Retina (tissue), 1 donor: ENCODE measurements around the gene RPL38.

Experiments
- DNase-seq: peaks from one replicate; pipeline ENCODE4 v3.0.0-alpha.2; 2016

The RPL38 gene

DNA sequence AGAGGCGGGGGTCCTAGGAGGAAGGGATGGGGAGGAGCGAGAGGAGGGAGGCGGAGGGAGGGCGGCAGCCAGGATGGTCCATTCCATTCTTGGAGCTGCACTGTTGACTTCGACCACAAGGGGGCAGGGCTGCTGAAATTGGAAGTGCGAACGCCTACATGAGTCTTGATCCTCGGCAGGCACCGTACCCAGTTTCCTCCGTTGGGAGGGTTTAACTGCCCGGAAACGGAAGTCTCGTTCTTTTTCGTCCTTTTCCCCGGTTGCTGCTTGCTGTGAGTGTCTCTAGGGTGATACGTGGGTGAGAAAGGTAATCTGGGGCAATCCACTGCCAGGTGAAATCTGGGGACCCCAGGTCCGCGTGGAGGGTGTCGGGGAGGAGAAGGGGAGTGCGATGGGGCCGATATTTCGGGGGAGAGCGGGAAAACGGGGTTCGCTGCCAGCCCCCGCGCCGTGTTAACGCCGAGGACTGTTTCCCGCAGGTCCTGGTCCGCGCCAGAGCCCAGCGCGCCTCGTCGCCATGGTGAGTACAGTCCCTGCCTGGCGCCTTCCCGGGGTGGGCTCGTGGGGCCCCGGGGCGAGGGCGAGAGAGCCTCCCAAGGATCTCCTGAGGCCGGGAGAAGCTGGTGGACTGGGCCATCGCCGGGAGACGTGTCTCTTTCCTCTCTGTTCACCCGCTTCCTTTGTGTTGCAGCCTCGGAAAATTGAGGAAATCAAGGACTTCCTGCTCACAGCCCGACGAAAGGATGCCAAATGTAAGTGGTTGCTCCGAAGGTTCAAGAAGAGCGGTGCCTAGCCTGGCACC, at the start of gene RPL38:
TSS of gene RPL38 (plus strand) at position 240 of the 802 bp plus-strand sequence. CDS start at position 518, 278 bp downstream.
- DNase-seq: peak; percentile 95

DNA sequence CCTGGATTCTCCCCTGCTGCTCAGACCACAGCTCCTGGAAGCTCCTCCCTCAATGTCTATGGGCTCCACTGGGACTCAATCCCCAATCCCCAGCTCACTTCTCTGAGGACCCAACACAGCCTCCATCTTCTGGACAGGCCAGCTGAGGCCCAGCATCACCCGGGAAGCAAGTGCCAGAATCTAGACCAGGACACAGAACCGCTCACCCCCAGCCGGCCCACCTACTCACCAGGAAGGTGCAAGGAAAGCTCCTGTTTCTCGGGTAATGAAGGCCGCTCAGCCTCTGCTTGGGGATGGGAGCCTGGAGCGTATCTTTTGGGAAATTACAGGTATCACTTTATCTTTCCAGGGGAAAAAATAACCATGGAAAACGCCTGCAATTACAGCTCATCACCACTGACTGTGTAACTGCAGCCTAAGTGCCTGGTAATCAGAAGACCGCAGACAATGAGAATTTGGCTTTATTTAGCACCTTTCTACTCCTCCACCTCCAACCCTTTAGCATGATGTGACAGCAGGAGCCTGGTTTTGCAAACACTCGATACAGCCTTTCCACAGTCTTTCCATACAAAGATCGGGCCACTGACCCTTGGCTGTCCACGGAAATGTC, 49.6 kb upstream of the RPL38 start:
- DNase-seq: no peak

DNA sequence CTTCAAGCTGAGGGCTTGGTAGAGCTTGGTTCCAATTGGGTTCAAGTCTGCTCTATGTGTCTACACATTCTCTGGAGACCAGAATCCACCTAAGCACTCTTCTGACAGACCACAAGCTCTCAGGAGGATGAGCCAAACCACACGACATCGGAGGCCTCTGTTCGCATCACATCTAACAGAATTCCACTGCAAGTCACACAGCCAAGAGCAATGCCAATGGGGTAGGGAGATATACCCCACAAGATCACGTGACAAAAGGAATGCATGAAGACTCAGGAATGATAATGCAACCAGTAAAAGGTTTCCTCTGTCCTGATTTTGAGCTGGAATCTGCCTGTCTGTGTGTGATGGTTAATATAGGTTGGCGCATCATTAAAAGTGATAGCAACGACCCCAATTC, 46.6 kb upstream of the RPL38 start:
- no peak for DNase-seq

DNA sequence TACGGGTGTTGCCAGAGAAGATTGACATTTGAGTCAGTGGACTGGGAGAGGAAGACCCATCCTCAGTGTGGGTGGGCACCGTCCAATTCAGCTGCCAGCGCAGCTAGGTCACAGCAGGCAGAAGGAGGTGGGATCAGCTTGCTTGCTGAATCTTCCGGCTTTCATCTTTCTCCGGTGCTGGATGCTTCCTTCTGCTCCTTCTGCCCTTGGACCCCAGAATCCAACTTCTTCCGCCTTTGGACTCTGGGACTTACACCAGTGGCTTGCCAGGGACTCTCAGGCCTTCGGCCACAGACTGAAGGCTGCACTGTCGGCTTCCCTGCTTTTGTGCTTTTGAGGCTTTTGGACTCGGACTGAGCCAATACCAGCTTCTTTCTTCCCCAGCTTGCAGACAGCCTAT, 46.1 kb upstream of the RPL38 start:
- DNase-seq: no peak

DNA sequence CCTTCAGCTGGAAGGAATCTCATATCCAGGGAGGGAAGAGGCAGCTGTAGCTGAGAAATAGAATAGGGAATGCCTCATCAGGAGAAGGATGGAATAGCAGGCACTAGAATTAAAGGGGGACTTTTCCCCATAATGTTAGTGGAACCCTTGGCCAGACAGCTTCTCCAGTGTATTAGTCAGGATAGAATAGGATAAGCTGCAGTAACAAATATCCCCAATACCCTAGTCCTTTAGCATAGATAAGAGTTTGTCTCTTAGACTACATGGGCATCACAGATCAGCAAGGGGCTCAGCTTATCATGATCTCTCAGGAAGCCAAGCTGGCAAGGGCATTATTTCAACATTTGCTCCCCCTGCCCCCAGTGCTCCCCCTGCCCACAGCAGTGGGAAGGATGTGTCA, 44.7 kb upstream of the RPL38 start:
- DNase-seq: no peak

DNA sequence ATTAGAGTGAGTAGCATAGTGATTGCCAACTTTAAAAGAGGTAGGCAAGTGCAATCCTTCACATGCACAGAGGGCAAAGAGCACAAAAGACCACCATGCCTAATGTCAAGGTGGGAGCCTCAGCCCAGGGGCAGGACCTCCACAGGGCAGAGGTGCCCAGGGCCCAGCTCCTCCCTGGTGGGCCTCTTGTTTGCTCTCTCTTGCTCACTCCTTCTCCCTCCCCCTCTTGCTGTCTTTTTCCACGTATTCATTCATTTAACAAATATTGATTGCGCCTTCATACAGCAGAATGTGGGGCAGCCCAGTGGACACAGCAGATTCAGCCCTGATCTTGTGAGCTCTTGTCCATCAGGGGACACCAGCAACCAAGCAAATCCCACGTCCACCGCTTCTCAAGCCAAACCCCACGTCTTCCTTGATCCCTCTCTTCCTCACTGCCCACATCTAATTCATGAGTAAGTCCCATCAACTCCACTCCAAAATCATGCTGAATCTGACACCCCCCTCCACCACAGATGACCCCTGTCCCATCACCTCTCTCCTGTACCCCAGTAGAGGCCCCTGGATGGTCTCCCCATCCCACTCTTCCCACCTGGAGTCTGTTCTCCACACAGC, 44.1 kb upstream of the RPL38 start:
- no peak for DNase-seq

DNA sequence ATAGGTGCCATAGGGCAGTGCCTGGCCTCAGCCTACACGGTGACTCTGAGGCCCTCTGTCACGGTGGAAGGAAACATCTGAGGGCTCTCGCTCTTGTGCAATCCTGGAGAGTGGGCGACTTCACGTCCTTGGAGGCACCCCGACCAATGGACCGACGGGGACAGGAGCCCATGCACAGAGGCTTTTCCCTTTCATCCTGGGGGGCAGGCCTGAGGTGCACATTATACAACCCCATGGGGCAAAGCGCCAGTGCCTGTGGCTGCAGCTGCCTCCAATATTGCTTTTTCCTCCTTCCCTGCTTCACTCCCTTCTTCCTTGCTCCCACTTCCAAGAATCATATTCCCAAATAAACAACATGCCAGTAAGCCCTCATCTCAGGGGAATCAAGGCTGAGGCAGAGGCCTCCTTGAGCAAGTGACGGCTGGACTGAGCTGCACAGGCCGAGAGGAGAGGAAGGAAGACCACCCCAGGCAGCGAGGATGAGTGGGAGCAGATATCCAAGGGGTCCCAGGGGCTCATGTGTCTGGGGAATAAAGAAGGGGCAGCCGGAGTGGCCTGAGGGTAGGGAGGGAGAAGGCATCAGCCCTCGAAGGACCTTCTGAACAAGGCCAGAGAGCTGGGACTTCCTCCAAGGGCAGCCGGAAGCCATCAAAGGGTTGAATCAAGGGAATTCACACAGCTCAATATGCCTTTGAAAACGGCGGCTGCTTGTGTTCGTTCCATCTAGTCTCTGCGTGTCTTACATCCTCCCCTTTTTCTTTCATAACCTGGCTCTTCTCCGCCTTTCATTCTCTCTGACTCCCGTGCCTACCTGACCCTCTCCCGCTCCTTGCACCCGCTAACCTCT, 42.6 kb upstream of the RPL38 start:
- no peak for DNase-seq

DNA sequence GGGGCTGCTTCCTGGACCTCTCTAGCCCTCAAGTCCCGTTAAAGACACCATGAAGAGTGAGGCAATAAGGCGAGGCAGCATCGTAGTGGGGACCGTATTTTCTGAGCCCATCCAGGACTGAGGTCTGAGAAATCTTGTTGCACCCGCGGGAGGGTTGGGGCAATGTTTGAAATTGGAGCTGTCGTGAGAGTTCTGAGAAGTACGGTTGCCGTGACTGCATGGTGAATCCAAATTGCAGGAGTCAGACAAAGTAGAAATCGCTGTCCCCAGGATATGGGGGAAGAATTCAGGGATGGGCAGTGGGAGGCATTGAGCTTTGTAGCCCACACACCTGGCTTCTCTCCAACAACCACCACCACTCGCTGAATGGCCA, 42.0 kb upstream of the RPL38 start:
- no peak for DNase-seq

DNA sequence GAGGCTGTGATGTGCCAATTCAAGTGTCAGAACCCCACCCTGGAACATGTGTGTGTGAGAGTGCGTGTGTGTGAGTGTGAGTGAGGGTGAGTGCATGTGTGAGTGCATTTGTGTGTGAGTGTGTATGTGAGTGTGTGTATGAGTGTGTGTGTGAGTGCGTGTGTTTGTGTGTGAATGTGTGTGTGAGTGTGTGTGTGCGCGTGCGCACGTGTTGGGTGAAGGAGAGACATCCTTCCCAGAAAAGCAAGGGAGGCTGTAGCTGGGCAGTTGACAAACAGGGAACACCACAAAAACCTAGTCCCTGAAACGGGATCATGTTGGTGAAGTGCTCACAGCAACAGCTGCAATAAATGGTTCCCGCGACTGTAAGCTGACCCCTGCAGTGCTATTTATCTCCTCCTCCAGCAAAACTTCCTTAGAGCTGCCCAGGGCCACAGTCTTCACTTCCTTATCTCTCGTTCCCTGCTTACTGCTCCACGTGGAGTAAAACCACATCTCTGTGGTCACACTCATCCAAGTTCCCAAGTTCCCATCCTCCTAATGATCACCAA, 40.1 kb upstream of the RPL38 start:
- no peak for DNase-seq

DNA sequence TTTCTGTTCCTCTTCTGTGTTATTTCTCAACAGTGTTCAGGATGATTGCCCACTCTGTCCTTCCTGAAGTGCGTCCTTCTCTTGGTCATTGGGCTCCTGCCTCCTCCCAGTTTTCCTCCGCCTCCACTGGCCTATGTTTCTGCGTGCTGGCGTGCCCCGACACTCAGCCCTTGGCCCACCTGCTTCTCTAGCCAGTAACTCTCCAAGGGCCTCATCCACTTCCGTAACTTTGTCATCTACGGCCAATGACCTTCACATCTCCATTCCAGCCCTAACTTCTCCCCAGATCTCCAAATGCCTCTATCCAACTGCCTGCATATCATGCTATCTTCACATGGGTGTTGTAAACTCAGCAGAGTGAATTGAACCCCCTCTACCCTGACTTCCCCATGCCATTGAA, 39.6 kb upstream of the RPL38 start:
- DNase-seq: no peak

DNA sequence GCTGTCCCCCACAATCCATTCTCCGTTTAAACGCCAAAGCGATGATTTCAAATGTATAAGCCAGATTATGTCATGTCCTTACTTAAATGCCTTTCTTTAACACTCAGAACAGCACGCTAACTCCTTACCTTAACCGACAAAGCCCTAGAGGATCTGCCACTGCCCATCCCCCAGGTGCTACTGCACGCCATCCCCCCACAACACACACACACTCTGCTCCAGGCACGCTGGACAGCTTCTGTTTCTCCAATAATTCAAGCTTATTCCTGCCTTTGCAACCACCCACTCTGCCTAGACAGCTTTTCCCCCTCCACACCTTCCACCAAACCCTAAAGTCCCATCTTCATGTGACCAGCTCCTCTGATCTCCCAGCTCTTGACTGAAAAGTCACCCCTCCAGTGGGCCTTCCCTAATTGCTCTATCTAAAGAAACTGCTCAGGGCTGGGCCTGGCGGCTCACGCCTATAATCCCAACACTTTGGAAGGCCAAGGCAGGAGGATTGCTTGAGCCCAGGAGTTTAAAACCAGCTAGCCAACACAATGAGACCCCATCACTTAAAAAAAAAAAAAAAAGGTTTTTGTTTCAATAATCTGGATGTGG, 38.9 kb upstream of the RPL38 start:
- DNase-seq: no peak

DNA sequence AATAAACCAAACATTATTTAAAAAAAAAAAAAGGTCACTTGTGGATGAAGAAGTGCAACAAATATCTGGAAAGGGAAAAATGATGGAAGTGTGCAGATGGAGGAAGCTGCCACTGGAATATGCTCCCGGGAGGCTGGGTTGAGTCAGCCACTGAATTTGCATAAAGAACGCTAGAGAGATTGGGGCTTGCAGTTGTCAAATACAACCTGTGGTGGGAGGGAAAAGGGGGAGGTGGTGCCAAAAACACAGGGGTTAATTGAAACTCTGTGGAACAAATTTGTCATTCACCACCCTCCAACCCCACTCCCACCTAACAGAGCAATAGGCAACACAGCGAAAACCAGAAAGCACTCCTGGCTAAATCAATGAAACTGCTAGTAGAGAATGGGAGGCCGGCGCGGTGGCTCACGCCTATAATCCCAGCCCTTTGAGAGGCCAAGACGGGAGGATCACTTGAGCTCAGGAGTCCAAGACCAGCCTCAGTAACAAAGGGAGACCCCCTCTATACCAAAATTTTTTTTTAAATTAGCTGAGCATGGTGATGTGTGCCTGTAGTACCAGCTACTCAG, 37.6 kb upstream of the RPL38 start:
- DNase-seq: no peak

DNA sequence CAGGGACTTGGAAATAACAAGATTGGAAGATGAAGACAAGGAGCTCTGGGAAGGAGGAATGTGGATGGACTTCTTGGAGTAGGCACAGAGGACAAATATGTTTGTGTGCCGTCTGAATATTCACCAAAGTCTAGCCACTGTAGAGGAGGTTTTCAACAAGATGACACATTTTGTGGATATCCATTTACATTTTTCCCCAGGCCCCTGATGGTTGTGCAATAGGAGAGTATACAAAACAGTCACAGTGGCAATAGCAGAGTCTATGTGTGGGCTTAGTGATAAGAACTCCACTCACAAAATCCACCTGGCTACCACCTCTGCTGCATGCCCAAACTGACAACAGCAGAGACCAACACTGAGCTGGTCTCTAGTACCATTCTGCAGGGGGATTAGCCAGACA, 32.6 kb upstream of the RPL38 start:
- DNase-seq: no peak

DNA sequence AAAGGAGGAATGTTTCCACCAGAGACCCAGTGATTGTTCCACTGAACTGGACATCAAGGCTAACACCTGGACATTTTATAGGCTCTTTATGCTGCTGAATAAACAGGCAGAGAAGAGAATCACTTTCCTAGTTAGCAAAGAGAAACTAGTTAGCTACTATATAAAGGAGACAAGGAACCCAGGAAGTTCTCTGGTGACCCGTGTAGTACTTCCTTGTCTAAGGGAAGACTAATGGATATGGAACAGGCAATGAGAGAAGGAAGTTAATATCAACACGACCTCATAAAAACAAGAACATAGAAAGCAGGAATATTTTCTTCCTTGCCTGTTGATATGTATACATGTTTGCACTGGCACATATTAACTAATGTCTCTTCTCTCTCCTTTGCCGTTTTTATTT, 30.8 kb upstream of the RPL38 start:
- DNase-seq: no peak

DNA sequence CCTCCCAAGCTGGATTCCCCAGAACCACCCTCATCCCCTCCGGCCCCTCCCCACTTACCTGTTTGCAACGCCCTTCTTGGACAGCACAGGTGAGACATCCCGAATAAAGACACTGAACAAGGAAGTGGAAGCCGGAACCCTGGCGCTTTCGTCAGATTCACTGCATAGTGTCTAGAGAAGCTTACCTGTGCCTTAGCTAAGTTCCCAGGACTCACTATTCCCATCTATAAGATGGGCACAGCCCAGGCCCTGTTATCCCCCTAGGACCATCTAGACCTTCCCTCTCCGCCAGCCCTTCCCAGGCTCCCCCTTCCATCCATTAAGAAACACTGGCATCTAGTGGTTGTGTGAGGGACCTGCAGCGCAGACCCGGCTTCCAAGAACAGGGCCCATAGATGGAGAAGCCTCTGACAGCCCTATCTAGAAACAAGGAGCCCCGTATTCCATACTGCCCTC, 26.9 kb upstream of the RPL38 start:
- DNase-seq: peak; percentile 88

DNA sequence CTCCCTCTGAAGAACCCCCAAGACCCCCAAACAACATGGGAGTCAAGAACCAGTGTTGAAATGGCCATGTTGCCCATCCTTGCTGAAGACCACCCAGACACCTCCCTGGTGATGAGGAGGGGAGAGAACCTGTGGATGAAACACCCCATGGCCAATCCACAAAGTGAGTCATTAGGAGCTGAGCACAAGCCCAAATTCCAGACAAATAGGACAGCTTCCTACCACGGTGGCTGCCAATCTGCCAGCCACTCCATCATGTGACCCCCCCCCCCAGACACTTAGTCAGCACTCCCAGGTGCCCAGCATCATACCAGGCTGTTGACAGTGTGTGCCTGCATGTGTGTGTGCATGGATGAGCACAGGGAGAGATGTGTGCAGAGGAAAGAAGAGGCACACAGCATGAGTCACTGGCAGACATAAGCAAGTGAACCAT, 26.4 kb upstream of the RPL38 start:
- no peak for DNase-seq

DNA sequence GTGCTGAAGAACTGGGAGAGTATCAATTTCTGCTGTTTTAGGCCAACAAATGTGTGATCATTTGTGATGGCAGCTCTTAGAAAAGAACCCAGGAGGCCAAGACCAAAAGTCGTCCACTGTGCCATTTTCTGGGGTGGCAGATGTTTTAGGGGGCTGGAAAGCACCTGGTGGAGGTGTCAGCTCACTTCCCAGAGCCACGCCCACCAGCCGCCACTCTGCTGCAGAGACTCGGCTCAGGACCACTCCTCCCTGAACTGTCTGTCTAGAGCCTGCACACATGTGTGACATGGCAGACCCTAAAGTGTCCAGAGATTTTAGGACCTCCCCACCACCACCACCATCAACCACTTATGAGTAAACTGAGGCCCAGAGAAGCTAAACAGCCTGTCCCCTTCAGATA, 23.9 kb upstream of the RPL38 start:
- no peak for DNase-seq

DNA sequence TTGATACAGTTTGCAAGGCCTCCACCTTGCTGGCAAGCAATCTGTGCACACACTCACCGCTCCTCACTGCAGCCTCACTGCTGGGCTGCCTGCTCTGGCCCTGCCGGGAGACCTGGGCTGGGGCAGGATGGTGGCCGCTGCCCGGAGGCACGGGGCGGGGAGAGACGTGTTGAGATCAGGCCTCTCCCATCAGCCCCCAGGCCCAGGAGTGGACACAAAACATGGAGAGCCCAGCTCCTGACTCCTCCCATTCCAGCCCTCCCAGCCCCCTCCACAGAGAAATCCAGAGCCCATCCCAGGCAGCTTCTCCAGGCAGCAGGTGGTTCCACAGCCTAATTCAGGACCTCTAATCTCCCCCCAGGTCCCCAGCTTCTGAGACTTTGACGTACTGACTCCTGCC, 23.1 kb upstream of the RPL38 start:
- no peak for DNase-seq

DNA sequence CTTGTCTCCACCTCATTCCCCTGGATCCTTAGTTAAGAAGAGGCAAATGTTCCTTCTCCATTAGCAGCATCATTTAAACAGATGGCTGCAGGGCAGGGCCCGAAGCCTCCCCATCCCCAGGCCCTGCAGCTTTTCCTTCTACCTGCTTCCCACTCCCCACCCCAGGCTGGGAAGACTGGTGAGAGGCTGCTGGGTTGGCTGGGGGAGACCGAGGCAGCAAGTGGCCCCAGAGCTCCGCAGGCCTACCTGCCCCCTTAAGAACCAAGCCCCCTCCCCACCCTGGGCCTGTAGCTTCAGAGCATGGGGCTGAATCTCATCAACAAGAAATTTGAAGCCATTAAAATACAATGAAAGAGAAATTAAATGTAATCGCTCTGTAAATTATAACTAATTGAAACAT, 22.1 kb upstream of the RPL38 start:
- no peak for DNase-seq

DNA sequence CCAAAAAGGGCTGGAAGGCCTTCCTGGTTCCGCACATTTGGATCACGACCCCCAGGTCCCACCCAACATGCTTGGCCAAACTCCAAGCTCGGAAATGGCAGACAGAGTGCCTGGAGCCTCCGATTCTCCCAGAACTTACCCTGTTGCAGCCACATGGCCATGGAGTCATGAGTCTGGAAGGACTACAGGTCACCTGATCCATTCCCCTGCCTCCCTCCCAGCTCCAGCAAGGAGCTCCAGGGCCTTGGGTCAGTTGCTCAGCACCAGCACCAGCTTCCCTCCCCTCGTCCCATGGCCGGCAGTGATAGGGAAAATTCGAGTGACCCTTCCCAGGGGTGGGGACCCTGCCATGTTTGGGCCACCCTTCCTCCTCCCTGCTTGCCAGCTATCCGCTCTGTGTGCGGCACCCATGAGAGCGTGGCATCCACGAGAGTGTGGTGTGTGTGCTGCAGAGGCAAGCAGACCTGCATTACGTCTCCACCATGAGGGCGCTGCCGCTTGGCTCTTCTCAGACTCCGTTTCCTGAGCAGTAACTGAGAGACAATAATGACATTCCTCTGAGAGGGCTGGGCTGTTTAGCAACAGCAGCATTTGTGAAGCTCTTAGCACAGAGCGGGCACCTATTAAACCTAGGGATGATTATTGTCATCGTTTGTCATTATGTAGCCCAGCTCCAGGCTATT, 21.3 kb upstream of the RPL38 start:
- no peak for DNase-seq

DNA sequence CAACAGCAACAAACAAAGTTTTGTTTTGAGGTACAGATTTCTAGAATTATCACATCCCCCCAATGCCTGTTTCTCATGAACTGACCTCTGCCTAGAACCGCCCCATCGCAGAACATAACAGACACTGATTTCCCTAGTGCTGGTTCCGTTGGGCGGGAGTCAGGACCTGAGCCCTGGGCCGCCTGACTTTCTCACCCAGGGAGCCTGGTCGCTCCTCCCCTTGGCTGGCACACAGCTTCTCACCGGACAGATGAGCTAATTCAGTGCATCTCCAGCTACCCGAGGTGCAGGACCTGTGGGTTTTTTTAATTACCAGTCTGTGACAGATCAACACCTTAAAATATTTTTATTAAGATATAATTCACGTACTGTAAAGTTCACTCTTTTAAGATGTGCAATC, 20.1 kb upstream of the RPL38 start:
- no peak for DNase-seq
